ENCODE results near the gene IHH. TPM values are rescaled to one million over a fixed set of nuclear protein-coding genes. Genes with fewer than 3 reads are reported as not detected.

IHH gene
- total RNA-seq, 1 donor from 2014 or later, result not detected

DNA sequence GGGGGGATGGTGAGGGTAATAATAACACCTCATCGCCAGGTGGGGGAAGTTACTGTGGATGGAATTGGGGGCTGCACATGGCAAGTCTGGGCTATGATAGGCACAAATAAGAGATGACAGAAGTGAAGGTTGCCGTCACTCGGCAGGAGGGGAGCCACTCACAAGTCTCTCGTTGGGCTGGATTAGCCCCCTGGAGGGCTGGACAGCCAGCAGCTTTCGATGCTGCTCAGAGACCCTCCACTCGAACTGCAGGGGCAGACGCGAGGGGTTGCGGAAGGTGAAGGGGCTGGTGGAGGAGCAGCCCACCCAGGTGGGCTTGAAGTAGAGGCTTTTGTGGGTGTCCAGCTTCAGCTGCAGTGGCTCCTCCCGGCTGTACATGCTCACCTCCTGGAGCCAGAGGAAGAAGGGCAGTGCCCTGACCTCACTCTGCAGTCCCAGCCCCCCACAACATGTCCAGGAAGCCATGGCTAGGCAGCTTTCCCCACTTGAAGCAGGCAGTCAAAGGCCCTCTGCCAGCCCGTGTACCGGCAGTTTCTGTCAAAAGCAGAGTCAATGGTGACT lies 37.6 kb downstream of the IHH start:
- Mint-ChIP-seq H3K27ac (ENCODE audit: unreplicated experiment) (peak overlapping the region; percentile 7), H3K4me3 (ENCODE audit: unreplicated experiment) (no peak overlapping the region), H3K36me3 (ENCODE audit: low read depth, unreplicated experiment) (no peaks in the 10 kb centered on the region), H3K27me3 (ENCODE audit: unreplicated experiment) (peaks cover 10% of the 10 kb centered on the region), H3K9me3 (ENCODE audit: unreplicated experiment) (no peaks in the 10 kb centered on the region), H3K4me1 (ENCODE audit: unreplicated experiment) (no peaks in the 10 kb centered on the region)
- TF ChIP-seq, protein P1, sequence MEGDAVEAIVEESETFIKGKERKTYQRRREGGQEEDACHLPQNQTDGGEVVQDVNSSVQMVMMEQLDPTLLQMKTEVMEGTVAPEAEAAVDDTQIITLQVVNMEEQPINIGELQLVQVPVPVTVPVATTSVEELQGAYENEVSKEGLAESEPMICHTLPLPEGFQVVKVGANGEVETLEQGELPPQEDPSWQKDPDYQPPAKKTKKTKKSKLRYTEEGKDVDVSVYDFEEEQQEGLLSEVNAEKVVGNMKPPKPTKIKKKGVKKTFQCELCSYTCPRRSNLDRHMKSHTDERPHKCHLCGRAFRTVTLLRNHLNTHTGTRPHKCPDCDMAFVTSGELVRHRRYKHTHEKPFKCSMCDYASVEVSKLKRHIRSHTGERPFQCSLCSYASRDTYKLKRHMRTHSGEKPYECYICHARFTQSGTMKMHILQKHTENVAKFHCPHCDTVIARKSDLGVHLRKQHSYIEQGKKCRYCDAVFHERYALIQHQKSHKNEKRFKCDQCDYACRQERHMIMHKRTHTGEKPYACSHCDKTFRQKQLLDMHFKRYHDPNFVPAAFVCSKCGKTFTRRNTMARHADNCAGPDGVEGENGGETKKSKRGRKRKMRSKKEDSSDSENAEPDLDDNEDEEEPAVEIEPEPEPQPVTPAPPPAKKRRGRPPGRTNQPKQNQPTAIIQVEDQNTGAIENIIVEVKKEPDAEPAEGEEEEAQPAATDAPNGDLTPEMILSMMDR (IDR thresholded peaks at IDR 0.05; ENCODE audit: unreplicated experiment), result no peak
- DNase-seq (ENCODE audit: low spot score), result no peak

DNA sequence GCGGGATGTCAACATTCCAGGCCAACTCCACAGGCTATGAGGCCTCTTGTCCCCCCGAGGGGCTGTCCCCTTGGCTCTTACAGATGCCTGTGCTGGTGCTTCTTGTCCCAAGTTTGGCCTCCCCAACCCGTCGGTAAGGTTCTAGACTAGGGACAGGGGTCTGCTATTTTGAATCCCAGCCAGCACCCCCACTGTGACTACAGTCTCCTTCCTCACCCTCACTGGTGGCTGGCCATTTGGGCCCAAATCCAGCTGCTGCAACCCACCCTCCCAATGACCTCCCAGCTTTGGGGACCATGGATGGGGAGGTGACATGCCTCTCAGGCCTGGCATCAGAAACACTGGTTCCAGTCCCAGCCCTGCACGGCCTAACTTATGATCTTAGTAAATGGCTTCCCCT lies 38.1 kb downstream of the IHH start:
- no peaks in the 10 kb centered on the region for H3K9me3 Mint-ChIP-seq (ENCODE audit: unreplicated experiment)
- TF ChIP-seq, protein P1 (IDR thresholded peaks at IDR 0.05; ENCODE audit: unreplicated experiment), result no peak
- H3K27ac Mint-ChIP-seq (ENCODE audit: unreplicated experiment), result peak overlapping the region; percentile 7
- H3K4me3 Mint-ChIP-seq (ENCODE audit: unreplicated experiment), result no peak overlapping the region
- no peaks in the 10 kb centered on the region for H3K36me3 Mint-ChIP-seq (ENCODE audit: low read depth, unreplicated experiment)
- H3K27me3 Mint-ChIP-seq (ENCODE audit: unreplicated experiment), result peaks cover 7% of the 10 kb centered on the region
- H3K4me1 Mint-ChIP-seq (ENCODE audit: unreplicated experiment), result no peaks in the 10 kb centered on the region
- DNase-seq (ENCODE audit: low spot score), result no peak

DNA sequence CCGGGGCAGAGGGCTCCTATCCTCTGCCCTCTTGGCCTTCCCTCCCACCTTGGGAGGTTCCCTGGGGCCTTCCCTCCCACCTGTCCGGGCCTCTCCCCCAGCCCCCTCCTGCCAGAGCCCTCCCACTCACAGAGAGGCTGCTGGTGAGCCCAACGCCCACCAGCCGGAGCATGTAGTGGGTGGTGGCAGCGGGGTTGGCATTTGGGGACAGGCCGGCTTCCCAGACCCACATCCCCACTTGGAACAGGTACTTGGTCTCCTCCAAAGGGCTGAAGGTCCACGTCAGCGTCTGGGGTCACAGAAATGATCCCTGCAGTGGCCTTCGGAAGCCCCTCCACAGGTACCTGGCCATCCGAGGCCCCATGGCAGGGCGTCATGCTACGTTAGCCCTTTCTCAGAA lies 38.7 kb downstream of the IHH start:
- H3K27me3 Mint-ChIP-seq (ENCODE audit: unreplicated experiment), result peaks cover 7% of the 10 kb centered on the region
- H3K4me3 Mint-ChIP-seq (ENCODE audit: unreplicated experiment), result no peak overlapping the region
- H3K9me3 Mint-ChIP-seq (ENCODE audit: unreplicated experiment), result no peaks in the 10 kb centered on the region
- no peaks in the 10 kb centered on the region for H3K36me3 Mint-ChIP-seq (ENCODE audit: low read depth, unreplicated experiment)
- H3K27ac Mint-ChIP-seq (ENCODE audit: unreplicated experiment), result no peak overlapping the region
- H3K4me1 Mint-ChIP-seq (ENCODE audit: unreplicated experiment), result no peaks in the 10 kb centered on the region
- TF ChIP-seq, protein P1 (IDR thresholded peaks at IDR 0.05; ENCODE audit: unreplicated experiment), result no peak
- no peak for DNase-seq (ENCODE audit: low spot score)

DNA sequence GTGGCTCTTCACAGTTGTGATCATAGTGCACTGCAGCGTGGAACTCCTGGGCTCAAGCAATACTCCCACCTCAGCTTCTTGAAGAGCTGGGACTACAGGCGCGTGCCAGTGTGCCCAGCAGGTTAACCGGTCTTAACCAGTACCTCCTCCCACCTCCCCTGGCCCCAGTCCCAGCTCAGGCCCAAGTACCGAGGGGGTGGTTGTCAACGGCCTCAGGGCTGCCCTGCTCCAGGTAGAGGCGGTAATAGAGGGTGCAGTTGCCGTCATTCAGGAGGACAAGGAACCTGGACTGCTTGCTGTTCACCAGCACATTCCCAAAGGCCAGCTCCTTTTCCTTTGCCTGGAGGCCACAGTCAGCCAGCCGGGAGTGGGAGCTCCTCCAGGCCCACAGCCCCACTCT lies 39.1 kb downstream of the IHH start:
- no peaks in the 10 kb centered on the region for H3K36me3 Mint-ChIP-seq (ENCODE audit: low read depth, unreplicated experiment)
- H3K4me1 Mint-ChIP-seq (ENCODE audit: unreplicated experiment), result no peaks in the 10 kb centered on the region
- TF ChIP-seq, protein P1 (IDR thresholded peaks at IDR 0.05; ENCODE audit: unreplicated experiment), result no peak
- no peak overlapping the region for H3K27ac Mint-ChIP-seq (ENCODE audit: unreplicated experiment)
- H3K27me3 Mint-ChIP-seq (ENCODE audit: unreplicated experiment), result peaks cover 9% of the 10 kb centered on the region
- H3K9me3 Mint-ChIP-seq (ENCODE audit: unreplicated experiment), result no peaks in the 10 kb centered on the region
- H3K4me3 Mint-ChIP-seq (ENCODE audit: unreplicated experiment), result no peak overlapping the region
- DNase-seq (ENCODE audit: low spot score), result no peak

DNA sequence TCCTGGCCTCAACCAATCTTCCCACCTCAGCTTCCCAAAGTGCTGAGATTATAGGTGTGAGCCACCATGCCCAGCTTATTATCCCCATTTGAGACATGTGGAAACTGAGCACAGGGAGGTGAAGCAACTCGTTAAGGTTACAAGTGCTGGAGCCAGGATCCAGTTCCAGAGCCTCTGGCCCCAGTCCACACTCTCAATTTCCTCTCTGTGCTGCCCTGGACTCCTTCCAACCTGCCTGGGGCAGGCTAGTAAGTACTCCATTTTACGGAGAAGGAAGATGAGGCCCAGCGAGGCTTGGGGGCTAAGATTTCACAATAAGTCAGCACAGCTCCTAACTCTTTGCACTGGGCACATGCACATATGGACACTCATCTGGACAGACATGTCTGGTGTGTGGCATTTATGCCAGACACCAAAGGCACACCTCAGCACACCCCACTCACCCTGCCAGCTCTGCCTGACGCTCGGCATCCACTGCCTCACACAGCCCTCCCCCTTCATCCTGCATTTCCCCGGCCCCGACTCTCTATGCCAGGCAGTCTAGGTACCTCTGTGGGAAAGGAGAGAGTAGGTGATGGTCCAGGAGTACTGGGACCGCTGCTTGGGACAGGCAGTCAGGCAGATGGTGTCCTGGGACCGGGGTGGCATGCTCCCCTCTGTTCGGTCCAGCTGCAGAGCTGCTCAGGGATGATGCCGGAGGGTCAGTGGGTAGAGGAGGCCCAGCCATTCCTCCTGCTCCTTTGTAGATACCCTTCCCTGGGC lies 39.9 kb downstream of the IHH start:
- H3K27me3 Mint-ChIP-seq (ENCODE audit: unreplicated experiment), result peaks cover 14% of the 10 kb centered on the region
- no peak overlapping the region for H3K4me3 Mint-ChIP-seq (ENCODE audit: unreplicated experiment)
- no peaks in the 10 kb centered on the region for H3K36me3 Mint-ChIP-seq (ENCODE audit: low read depth, unreplicated experiment)
- TF ChIP-seq, protein P1 (IDR thresholded peaks at IDR 0.05; ENCODE audit: unreplicated experiment), result no peak
- H3K27ac Mint-ChIP-seq (ENCODE audit: unreplicated experiment), result no peak overlapping the region
- H3K9me3 Mint-ChIP-seq (ENCODE audit: unreplicated experiment), result no peaks in the 10 kb centered on the region
- DNase-seq (ENCODE audit: low spot score), result no peak
- no peaks in the 10 kb centered on the region for H3K4me1 Mint-ChIP-seq (ENCODE audit: unreplicated experiment)

All from endothelial cell (in vitro differentiated cells).